ENCODE results near the gene OR2S2. TPM values are rescaled to one million over a fixed set of nuclear protein-coding genes. Genes with fewer than 3 reads are reported as not detected.
A peak's percentile ranks its signal among the peaks of the same experiment; 100 is the strongest.

OR2S2 gene
- total and polyA plus RNA-seq, 7 donors = not detected

DNA sequence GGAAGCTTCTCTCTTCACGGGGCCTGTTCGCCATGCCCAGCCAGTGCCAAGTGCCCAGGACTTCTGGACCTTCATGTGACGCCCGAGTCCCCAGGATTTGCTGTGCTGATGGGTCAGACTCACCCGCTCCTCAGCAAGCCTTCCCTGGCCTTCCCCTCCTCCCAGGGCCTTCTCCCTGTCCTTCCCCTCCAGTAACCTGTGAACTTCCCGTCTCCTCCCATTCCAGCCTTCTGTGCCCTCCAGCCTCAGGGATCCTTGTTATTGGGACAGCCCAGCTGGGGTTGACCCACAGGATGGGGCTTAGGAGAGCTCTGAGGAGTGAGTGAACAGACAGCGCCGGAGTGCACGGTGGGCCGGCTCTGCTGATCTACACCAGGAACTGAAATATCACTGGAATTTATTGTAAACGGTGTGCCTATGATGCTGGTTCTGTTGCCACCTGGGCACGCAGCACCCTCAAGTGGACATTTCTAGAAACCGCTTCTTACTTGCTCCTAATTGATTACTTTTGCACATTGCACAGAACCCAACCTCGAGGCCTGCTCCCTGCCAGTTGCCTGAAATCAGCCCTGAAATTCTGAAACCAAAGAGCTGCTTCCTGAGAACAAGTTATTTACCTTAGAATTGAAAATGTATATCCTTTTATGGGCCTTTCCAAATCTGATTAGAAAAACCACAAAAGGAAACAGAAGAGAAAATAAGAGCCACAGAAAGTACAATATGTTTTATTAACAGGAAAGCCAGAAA is 47.2 kb downstream of the OR2S2 start:
- Histone ChIP-seq H3K27ac (peak overlapping the region; percentile 93 to 97 (median 94)), H3K36me3 (no peaks in the 10 kb centered on the region), H3K4me3 (peak overlapping the region in 1 of 4 donors; percentile 6), H3K27me3 (no peaks in the 10 kb centered on the region), H3K4me1 (peaks cover 0 to 66% (median 54%) of the 10 kb centered on the region in 4 donors), H3K9me3 (no peaks in the 10 kb centered on the region)
- intact Hi-C loops (cut with DNase I) = no loop called here
- DNase-seq = no peak
- 37 to 49% methylated on average over 14 of the region's 14 CpGs for WGBS, 2 donors
- TF ChIP-seq POLR2AphosphoS5 (IDR thresholded peaks at IDR 0.05) = no peak
- no peak for TF ChIP-seq POLR2A (IDR thresholded peaks at IDR 0.05)
- peak in 3 of 4 experiments; percentile 35 to 50 (median 40) for TF ChIP-seq CTCF (IDR thresholded peaks at IDR 0.05)
- TF ChIP-seq EP300 (IDR thresholded peaks at IDR 0.05) = no peak

GRCh38 chr9:35909687-35910612 is 48.0 kb downstream of the OR2S2 start:
- no peaks in the 10 kb centered on the region for H3K9me3 ChIP-seq
- no peaks in the 10 kb centered on the region for H3K27me3 ChIP-seq
- peak overlapping the region in 1 of 4 donors; percentile 6 for H3K4me3 ChIP-seq
- DNase-seq = no peak
- H3K36me3 ChIP-seq = no peaks in the 10 kb centered on the region
- intact Hi-C loops (cut with DNase I) = no loop called here
- WGBS, 2 donors = 92% methylated on average over 34 of the region's 34 CpGs
- H3K27ac ChIP-seq = peak overlapping the region; percentile 93 to 97 (median 94)
- peaks cover 0 to 75% (median 63%) of the 10 kb centered on the region in 4 donors for H3K4me1 ChIP-seq
- TF ChIP-seq CTCF (IDR thresholded peaks at IDR 0.05) = no peak
- no peak for TF ChIP-seq POLR2AphosphoS5 (IDR thresholded peaks at IDR 0.05)
- TF ChIP-seq POLR2A (IDR thresholded peaks at IDR 0.05) = no peak
- TF ChIP-seq EP300 (IDR thresholded peaks at IDR 0.05) = no peak

DNA sequence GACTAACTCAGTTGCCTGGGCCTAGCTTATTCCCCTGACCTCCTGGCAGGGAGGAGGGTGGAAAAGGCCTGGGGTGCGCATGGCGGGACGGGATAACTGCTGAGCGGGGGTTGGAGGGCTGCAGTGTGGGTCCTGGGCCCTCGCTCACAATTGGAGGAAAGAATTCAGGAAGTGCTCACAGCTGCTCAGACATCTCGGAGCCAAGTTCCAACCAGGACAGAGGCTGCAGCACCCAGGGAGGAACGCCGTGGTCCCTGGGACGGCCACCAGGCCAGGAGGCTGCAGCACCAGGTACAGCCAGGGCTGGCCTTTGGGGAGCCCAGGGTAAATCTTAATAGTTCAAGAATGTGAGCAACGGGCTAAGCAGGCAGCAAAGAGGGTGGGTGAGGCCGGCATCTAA is 48.7 kb downstream of the OR2S2 start, which contains the start of gene SPAAR:
TSS of gene SPAAR (plus strand) at position 217 of the 400 bp plus-strand sequence. CDS start 974 bp downstream, outside the sequence.
- 79 to 80% methylated on average over 11 of the region's 11 CpGs for WGBS, 2 donors
- intact Hi-C loops (cut with DNase I) = no loop called here
- peaks cover 0 to 75% (median 70%) of the 10 kb centered on the region in 4 donors for H3K4me1 ChIP-seq
- H3K4me3 ChIP-seq = peak within 1 kb of the TSS in 2 of 4 donors; percentile 25 to 33
- no peaks in the 10 kb centered on the region for H3K36me3 ChIP-seq
- peak within 1 kb of the TSS; percentile 93 to 97 (median 94) for H3K27ac ChIP-seq
- DNase-seq = no peak
- no peaks in the 10 kb centered on the region for H3K27me3 ChIP-seq
- no peaks in the 10 kb centered on the region for H3K9me3 ChIP-seq
- TF ChIP-seq CTCF (IDR thresholded peaks at IDR 0.05) (no peak), POLR2A (IDR thresholded peaks at IDR 0.05) (no peak), POLR2AphosphoS5 (IDR thresholded peaks at IDR 0.05) (no peak), EP300 (IDR thresholded peaks at IDR 0.05) (no peak)

DNA sequence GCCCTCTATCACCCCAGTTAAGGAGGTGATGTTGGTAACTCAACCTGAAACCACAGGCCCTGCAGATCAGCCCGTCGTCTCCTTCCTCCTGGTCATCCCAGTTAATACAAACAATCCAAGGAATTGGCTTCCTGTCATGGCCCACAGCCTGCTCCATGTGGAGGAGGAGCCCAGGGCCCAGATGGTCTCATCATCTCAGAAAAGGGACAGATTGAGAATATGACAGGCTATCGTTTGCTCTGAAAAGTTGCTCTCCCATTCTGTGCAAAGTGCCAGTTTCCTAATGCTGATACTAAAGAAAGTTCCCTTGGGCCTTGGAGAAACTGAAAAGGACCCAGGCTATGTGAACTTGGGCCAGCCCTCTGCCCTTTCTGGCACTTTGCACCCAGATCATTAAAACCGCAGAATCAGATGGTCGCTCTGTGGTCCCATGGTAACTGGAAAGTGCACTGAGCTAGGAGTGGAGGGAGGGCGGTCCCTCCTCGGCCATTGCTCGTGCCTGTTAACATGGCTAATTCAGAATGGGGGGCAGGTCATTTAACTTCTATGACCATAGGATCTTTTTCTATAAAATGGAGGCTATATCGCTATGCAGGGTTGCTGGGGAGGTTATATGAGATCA is 49.3 kb downstream of the OR2S2 start:
- peak overlapping the region in 2 of 4 donors; percentile 25 to 33 for H3K4me3 ChIP-seq
- H3K9me3 ChIP-seq = no peaks in the 10 kb centered on the region
- peaks cover 0 to 81% (median 73%) of the 10 kb centered on the region in 4 donors for H3K4me1 ChIP-seq
- intact Hi-C loops (cut with DNase I) = no loop called here
- TF ChIP-seq EP300 (IDR thresholded peaks at IDR 0.05) (no peak), POLR2A (IDR thresholded peaks at IDR 0.05) (no peak), POLR2AphosphoS5 (IDR thresholded peaks at IDR 0.05) (no peak), CTCF (IDR thresholded peaks at IDR 0.05) (no peak)
- H3K27ac ChIP-seq = peak overlapping the region; percentile 93 to 97 (median 94)
- H3K36me3 ChIP-seq = no peaks in the 10 kb centered on the region
- peak; percentile 87 for DNase-seq
- H3K27me3 ChIP-seq = no peaks in the 10 kb centered on the region
- WGBS, 2 donors = 70 to 72% methylated on average over 9 of the region's 9 CpGs
